NB4 (cell line): ENCODE measurements around the gene MKLN1.

ENCODE experiments used
- DNase-seq: peaks from one replicate; pipeline ENCODE4 v3.0.0; 2010; ENCODE audit warnings: low read depth
- H3K4me3 ChIP-seq: one replicate; pipeline ENCODE4 v1.5.1; 2011; ENCODE audit warnings: mild to moderate bottlenecking, low read depth, low read length, moderate library complexity
- MYC ChIP-seq: IDR thresholded peaks from 2 replicates; pipeline ENCODE4 v1.6.1; 2011; ENCODE audit warnings: low read depth, low read length
- POLR2A ChIP-seq: IDR thresholded peaks from 2 replicates; pipeline ENCODE4 v1.6.1; 2011; ENCODE audit warnings: mild to moderate bottlenecking; ENCODE audit not compliant: insufficient read length; ENCODE audit errors: extremely low read depth
- TF ChIP-seq, protein P1 (sequence below): IDR thresholded peaks from 2 replicates; pipeline ENCODE4 v1.6.1; 2011; ENCODE audit warnings: low read depth, low read length
- TF ChIP-seq, protein P2 (sequence below): IDR thresholded peaks from one replicate; pipeline ENCODE4 v1.5.1; 2012; ENCODE audit warnings: low read depth, low read length

The MKLN1 gene

DNA sequence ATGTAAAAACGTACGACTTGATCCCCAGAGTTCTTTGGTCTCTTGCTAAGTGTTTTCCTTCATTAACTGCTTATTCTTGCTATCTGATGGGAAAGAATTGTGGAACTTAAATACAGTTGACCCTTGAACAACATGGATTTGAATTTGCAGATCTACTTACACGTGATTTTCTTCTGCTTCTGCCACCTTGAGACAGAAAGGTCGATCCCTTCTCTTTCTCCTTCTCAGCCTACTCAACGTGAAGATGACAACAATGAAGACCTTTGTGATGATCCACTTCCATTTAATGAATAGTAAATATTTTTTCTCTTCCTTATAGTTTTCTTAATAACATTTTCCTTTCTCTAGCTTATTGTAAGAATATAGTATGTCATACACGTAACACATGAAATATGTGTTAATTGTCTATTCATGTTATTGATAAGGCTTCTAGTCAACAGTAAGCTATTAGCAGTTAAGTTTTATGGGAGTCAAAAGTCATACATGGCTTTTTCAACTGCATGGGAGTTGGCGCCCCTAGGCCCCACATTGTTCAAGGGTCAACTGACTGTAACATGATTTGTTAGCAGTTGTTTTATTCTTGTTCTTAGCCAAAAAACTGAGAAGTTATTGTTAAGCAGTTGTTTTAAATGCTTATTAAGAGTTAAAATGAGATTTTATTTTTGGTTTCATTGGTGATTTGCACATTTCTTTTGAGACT is 11.2 kb downstream of the MKLN1 start:
- no peak overlapping the region for H3K4me3 ChIP-seq
- TF ChIP-seq, protein P1, sequence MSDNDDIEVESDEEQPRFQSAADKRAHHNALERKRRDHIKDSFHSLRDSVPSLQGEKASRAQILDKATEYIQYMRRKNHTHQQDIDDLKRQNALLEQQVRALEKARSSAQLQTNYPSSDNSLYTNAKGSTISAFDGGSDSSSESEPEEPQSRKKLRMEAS: no peak
- no peak for TF ChIP-seq MYC
- no peak for TF ChIP-seq POLR2A
- TF ChIP-seq, protein P2, sequence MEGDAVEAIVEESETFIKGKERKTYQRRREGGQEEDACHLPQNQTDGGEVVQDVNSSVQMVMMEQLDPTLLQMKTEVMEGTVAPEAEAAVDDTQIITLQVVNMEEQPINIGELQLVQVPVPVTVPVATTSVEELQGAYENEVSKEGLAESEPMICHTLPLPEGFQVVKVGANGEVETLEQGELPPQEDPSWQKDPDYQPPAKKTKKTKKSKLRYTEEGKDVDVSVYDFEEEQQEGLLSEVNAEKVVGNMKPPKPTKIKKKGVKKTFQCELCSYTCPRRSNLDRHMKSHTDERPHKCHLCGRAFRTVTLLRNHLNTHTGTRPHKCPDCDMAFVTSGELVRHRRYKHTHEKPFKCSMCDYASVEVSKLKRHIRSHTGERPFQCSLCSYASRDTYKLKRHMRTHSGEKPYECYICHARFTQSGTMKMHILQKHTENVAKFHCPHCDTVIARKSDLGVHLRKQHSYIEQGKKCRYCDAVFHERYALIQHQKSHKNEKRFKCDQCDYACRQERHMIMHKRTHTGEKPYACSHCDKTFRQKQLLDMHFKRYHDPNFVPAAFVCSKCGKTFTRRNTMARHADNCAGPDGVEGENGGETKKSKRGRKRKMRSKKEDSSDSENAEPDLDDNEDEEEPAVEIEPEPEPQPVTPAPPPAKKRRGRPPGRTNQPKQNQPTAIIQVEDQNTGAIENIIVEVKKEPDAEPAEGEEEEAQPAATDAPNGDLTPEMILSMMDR: no peak
- DNase-seq: no peak

DNA sequence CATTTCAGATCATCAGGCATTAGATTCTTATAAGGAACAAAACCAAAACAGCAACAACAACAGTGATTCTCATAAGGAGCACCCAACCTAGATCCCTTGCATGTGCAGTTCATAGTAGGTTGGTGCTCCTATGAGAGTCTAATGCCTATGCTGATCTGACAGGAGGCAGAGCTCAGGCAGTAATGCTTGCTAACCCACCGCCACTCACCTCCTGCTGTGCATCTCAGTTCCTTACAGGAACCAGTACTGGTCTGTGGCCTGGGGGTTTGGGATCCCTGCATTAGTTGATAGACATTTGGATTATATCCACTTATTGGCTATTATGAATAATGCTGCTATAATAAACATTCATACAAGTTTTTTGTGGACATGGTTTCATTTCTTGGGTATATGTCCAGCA is 14.0 kb downstream of the MKLN1 start:
- TF ChIP-seq, protein P1: no peak
- TF ChIP-seq POLR2A: no peak
- TF ChIP-seq, protein P2: no peak
- TF ChIP-seq MYC: no peak
- no peak for DNase-seq

DNA sequence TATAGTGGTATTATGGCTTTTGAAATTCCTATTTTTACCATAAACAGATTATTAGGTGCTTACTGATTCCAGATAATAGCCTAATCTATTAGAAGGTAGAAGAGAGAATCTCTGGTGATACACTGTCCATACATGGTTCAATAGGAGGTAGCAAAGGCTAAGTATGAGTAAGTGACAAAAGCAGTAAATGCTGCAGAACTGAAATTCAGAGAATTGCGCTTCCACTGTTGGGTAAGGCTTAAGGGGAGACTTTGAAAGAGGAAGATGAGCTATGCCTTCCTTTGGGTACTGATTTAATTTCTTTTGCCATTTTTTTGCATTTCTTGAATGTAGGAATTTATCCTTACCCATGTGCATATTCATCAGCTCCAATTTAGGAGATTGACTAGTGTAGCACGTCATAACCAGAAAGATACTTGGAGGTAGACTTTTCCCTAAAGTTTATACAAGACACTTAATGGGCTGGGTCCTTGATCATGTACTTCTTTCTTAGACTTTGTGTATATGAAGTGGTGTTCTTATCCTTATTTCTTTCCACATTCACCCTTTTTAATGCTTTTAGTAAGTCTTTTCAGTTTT is 15.3 kb downstream of the MKLN1 start:
- TF ChIP-seq MYC (no peak), POLR2A (no peak)
- TF ChIP-seq, protein P1: no peak
- TF ChIP-seq, protein P2: no peak
- no peak overlapping the region for H3K4me3 ChIP-seq
- DNase-seq: no peak

More for the DNA sequence above, 14.0 kb downstream of the MKLN1 start:
- no peak overlapping the region for H3K4me3 ChIP-seq

DNA sequence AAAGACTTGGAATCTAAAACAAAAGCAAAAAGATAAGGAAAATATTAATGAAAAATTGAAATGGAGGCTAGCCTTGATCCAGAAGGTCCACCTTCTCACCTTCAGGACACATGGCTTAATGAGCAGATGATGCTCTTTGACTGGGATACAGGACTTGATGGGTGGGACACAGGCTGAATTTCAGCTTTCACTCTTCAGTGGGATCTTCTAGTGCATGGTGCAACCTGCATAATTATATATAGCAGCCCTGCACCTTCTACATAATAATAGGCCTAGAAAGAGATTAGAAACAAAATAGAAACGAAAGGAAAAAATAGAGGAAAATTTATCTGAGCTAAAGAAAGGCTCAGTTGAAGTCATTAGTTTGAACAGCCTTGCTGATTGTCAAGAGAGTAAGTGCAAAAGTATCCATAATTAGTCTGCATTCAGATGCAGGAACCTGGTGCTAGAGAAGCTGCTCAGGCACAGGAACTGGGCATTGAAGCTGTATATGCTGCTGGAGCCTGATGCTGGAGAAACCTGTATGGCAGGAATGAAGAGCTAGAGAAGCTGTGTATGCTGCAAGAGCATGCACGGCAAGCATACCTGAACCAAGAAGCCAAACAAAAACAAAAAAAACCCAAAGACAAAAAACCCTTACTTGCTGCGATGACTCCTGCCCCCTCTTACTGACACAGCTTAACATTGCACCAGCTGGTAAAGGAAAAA is 19.4 kb downstream of the MKLN1 start:
- TF ChIP-seq POLR2A (no peak), MYC (no peak)
- TF ChIP-seq, protein P2: no peak
- TF ChIP-seq, protein P1: no peak
- H3K4me3 ChIP-seq: no peak overlapping the region
- DNase-seq: no peak

DNA sequence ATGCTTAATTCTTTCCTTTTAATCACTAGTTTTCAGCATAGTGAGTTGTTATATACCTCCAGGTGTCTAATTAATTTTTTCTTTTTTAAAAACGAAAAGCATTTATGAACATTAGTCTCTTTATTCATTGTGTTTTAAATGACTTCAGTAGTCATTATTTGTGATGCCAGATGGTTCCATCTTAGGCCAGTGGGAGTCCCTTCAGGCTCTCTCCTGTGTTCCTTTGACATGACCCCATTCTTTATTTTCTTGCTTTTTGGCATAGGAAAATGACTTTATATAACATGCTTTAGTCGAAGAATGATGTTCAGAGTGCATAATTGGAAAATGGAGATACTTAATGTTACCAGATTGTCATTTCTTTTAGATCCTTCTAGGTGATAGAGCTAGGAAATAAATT is 24.4 kb downstream of the MKLN1 start:
- no peak overlapping the region for H3K4me3 ChIP-seq
- TF ChIP-seq POLR2A: no peak
- TF ChIP-seq MYC: no peak
- TF ChIP-seq, protein P2: no peak
- TF ChIP-seq, protein P1: no peak
- DNase-seq: no peak
